ENCODE measurements around the gene LGMN. TPM values are rescaled to one million over a fixed set of nuclear protein-coding genes. Genes with fewer than 3 reads are reported as not detected.

Gene LGMN
- polyA plus RNA-seq, 3 donors = 1.7 to 3.3 (median 2.9) TPM

GRCh38 chr14:92712654-92713051 is 35.8 kb downstream of the LGMN start:
- intact Hi-C loops (cut with micrococcal nuclease) = loop anchor here in 1 of 2 donors (5.0 kb wide), 1 partner anchor 70 kb away; no protein-coding TSS in a partner anchor
- Histone ChIP-seq H3K27ac (ENCODE audit: low read depth in 1 of 2, low read length in 2 of 2) (no peak overlapping the region), H2AFZ (ENCODE audit: insufficient read depth, low read depth, low read length, poor library complexity, severe bottlenecking) (no peak overlapping the region), H3K79me2 (ENCODE audit: insufficient read depth, low read length) (no peaks in the 10 kb centered on the region), H3K4me2 (replicated peaks; ENCODE audit: extremely low read depth, low read length, poor library complexity, severe bottlenecking) (no peak overlapping the region), H3K4me3 (replicated peaks in 1 of 3; ENCODE audit: low read depth in 2 of 3, low read length in 3 of 3) (no peak overlapping the region), H3K9ac (ENCODE audit: insufficient read depth, low read length, poor library complexity, severe bottlenecking) (no peak overlapping the region), H3K4me1 (ENCODE audit: control insufficient read depth in 1 of 2, insufficient read depth in 2 of 2, low read length in 2 of 2) (no peaks in the 10 kb centered on the region), H3K9me3 (replicated peaks in 1 of 2; ENCODE audit: control insufficient read depth in 1 of 2, insufficient read depth in 1 of 2, low read length in 2 of 2) (no peaks in the 10 kb centered on the region), H3K27me3 (ENCODE audit: control insufficient read depth in 2 of 2, insufficient read depth in 2 of 2, low read length in 2 of 2) (no peaks in the 10 kb centered on the region), H3K36me3 (replicated peaks in 1 of 2; ENCODE audit: control insufficient read depth in 1 of 2, insufficient read depth in 2 of 2, low read length in 2 of 2) (no peaks in the 10 kb centered on the region), H4K20me1 (ENCODE audit: insufficient read depth, low read length) (no peaks in the 10 kb centered on the region)
- H3K4me1 Mint-ChIP-seq = peaks cover 4% of the 10 kb centered on the region
- 96% methylated on average over 7 of the region's 8 CpGs for WGBS (ENCODE audit: insufficient coverage)
- H3K9me3 Mint-ChIP-seq = no peaks in the 10 kb centered on the region
- no peak for DNase-seq
- peaks cover 2 to 4% (median 4%) of the 10 kb centered on the region in 3 donors for H3K27me3 Mint-ChIP-seq (ENCODE audit: low read depth in 3 of 3)
- H3K27ac Mint-ChIP-seq = no peak overlapping the region
- H3K4me3 Mint-ChIP-seq = no peak overlapping the region
- TF ChIP-seq CTCF (IDR thresholded peaks at IDR 0.05) = no peak
- H3K36me3 Mint-ChIP-seq = no peaks in the 10 kb centered on the region

- H3K9me3 ChIP-seq (replicated peaks in 1 of 2; ENCODE audit: control insufficient read depth in 1 of 2, insufficient read depth in 1 of 2, low read length in 2 of 2) = no peaks in the 10 kb centered on the region
- intact Hi-C loops (cut with micrococcal nuclease) = loop anchor here in 1 of 2 donors (5.0 kb wide), 1 partner anchor 70 kb away; no protein-coding TSS in a partner anchor
- no peak overlapping the region for H3K27ac ChIP-seq (ENCODE audit: low read depth in 1 of 2, low read length in 2 of 2)
- no peak overlapping the region for H3K4me3 Mint-ChIP-seq
- no peak overlapping the region for H2AFZ ChIP-seq (ENCODE audit: insufficient read depth, low read depth, low read length, poor library complexity, severe bottlenecking)
- peaks cover 2 to 4% (median 2%) of the 10 kb centered on the region in 3 donors for H3K27me3 Mint-ChIP-seq (ENCODE audit: low read depth in 3 of 3)
- no peaks in the 10 kb centered on the region for H3K36me3 ChIP-seq (replicated peaks in 1 of 2; ENCODE audit: control insufficient read depth in 1 of 2, insufficient read depth in 2 of 2, low read length in 2 of 2)
- no peaks in the 10 kb centered on the region for H3K79me2 ChIP-seq (ENCODE audit: insufficient read depth, low read length)
- no peak overlapping the region for H3K4me3 ChIP-seq (replicated peaks in 1 of 3; ENCODE audit: low read depth in 2 of 3, low read length in 3 of 3)
- no peak overlapping the region for H3K9ac ChIP-seq (ENCODE audit: insufficient read depth, low read length, poor library complexity, severe bottlenecking)
- H3K4me1 Mint-ChIP-seq = peaks cover 4% of the 10 kb centered on the region
- no peaks in the 10 kb centered on the region for H3K4me1 ChIP-seq (ENCODE audit: control insufficient read depth in 1 of 2, insufficient read depth in 2 of 2, low read length in 2 of 2)
- H4K20me1 ChIP-seq (ENCODE audit: insufficient read depth, low read length) = no peaks in the 10 kb centered on the region
- no peak for TF ChIP-seq CTCF (IDR thresholded peaks at IDR 0.05)
- H3K36me3 Mint-ChIP-seq = no peaks in the 10 kb centered on the region
- H3K4me2 ChIP-seq (replicated peaks; ENCODE audit: extremely low read depth, low read length, poor library complexity, severe bottlenecking) = no peak overlapping the region
- no peaks in the 10 kb centered on the region for H3K27me3 ChIP-seq (ENCODE audit: control insufficient read depth in 2 of 2, insufficient read depth in 2 of 2, low read length in 2 of 2)
- H3K9me3 Mint-ChIP-seq = no peaks in the 10 kb centered on the region
- H3K27ac Mint-ChIP-seq = no peak overlapping the region
- DNase-seq = no peak
- 96% methylated on average over 4 of the region's 7 CpGs for WGBS (ENCODE audit: insufficient coverage)
Measured at GRCh38 chr14:92711976-92712653, 36.3 kb downstream of the LGMN start.
